Peyer's patch (tissue), 4 donors: ENCODE results near the gene ANXA9.

Source experiments
- CTCF ChIP-seq, 6 experiments: fragments of 450-650 bp in 4 of 6; fragments of 200-600 bp in 2 of 6; sonication (generic) in 1 of 6; IDR thresholded peaks; one replicate each; pipeline ENCODE4 v1.5.1; 2017 to 2019; ENCODE audit warnings: antibody characterized with exemption in 6 of 6, mild to moderate bottlenecking in 3 of 6, moderate library complexity in 1 of 6
- POLR2A ChIP-seq, 2 donors: fragments of 450-650 bp; IDR thresholded peaks; one replicate each; pipeline ENCODE4 v1.5.1; 2017; ENCODE audit warnings: antibody characterized with exemption in 2 of 2, mild to moderate bottlenecking in 2 of 2, moderate library complexity in 2 of 2

- TF ChIP-seq CTCF (IDR thresholded peaks at IDR 0.05) (peak in 3 of 6 experiments; percentile 11 to 28 (median 21)), POLR2A (IDR thresholded peaks at IDR 0.05) (peak; percentile 46 to 54)
These were observed 26.4 kb downstream of the ANXA9 start, which contains the start of gene PRUNE1 for GRCh38 chr1:151008244-151009205.
